ENCODE data around the gene SPTLC2. TPM values are rescaled to one million over a fixed set of nuclear protein-coding genes. Genes with fewer than 3 reads are reported as not detected.

Gene SPTLC2
- total RNA-seq, 1 donor = 33.6 TPM

DNA sequence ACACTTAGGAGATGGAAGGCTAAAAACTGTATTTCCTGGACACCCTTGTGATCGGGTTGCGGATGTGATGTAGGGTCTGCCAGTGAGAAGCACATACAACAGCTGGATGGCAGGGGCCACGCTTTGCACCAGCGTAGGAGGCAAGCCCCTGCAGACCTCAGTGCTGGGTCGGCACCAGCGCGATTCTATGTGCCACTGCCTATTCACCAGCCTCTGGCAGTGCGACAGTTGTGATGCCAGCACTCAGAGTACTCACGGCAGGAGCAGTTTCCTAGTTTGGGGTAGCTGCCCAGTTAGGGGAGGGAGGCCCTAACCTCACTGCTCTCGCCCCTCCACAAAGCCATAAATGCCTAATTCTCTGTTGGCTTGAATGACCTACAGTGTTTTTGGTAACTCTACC is 31.6 kb downstream of the SPTLC2 start:
- H3K4me1 ChIP-seq (ENCODE audit: insufficient read depth, low read length) = peaks cover 54% of the 10 kb centered on the region
- H3K4me3 ChIP-seq (ENCODE audit: low read length) = no peak overlapping the region
- no peaks in the 10 kb centered on the region for H3K9me3 ChIP-seq (ENCODE audit: low read depth, low read length)
- no peaks in the 10 kb centered on the region for H3K27me3 ChIP-seq (ENCODE audit: insufficient read depth, low read length)

DNA sequence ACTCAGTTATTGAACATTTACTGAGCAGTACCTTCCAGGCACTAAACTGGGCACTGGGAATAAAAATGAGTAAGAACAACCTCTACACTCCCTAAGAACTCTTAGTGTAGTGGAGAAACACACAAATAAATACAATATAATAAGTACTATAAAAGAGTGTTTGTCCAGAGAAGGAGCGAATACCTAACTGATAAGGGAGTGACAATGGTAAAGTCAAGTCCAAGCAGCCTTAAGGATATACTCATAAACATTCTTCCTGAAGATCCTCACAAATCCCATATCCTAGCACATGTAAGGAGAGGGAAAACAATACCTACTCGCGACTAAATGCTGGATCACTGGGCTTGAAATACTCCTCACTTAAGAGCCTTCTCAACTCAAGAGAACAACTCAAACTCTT is 32.8 kb downstream of the SPTLC2 start:
- no peak overlapping the region for H3K4me3 ChIP-seq (ENCODE audit: low read length)
- H3K9me3 ChIP-seq (ENCODE audit: low read depth, low read length) = no peaks in the 10 kb centered on the region
- H3K27me3 ChIP-seq (ENCODE audit: insufficient read depth, low read length) = no peaks in the 10 kb centered on the region
- H3K4me1 ChIP-seq (ENCODE audit: insufficient read depth, low read length) = peaks cover 43% of the 10 kb centered on the region

DNA sequence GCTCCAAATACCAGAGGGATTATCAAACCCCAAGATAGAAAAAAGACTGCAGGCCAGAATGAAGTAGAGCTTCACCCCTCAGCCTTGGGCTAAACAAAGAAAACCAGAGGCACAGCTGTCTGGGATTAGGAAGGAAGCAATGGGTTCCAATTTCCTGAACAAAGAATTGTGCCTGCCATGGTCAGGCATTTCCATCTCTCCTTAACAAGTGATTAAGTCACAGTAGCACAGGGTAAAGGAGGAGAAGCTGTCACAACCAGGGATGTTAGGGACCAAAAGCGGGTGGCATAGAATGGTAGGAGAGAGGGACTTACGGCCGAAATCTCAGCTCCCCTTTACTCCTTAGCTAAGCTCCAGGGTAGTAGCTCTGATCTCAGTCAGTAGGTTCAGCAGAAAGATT is 33.9 kb downstream of the SPTLC2 start:
- H3K4me1 ChIP-seq (ENCODE audit: insufficient read depth, low read length) = peaks cover 34% of the 10 kb centered on the region
- no peaks in the 10 kb centered on the region for H3K27me3 ChIP-seq (ENCODE audit: insufficient read depth, low read length)
- H3K9me3 ChIP-seq (ENCODE audit: low read depth, low read length) = no peaks in the 10 kb centered on the region
- no peak overlapping the region for H3K4me3 ChIP-seq (ENCODE audit: low read length)

DNA sequence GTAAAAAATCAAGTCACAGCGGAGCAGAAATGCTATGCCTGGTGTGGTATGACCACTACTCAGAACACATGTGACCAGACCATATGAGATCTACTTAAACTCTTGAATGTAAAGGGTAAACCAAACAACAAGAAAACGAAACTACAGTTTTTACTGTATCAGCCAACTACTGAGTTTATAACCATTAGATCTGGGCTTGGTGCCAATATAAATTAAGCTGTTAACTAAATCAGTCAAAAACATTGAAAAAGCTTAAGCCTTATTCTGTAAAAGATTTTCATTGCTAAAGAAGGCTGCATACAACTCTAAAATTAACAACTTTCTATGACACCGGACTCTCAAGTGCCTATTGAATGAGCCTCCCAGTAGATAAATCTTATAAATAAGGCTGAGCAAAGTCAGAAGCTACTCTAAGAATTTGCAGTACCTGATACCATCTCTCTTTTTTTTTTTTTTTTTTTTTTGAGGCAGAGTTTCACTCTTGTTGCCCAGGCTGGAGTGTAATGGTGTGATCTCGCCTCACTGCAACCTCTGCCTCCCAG is 35.4 kb downstream of the SPTLC2 start:
- Histone ChIP-seq H3K4me3 (ENCODE audit: low read length) (no peak overlapping the region), H3K27me3 (ENCODE audit: insufficient read depth, low read length) (no peaks in the 10 kb centered on the region), H3K4me1 (ENCODE audit: insufficient read depth, low read length) (peaks cover 30% of the 10 kb centered on the region), H3K9me3 (ENCODE audit: low read depth, low read length) (no peaks in the 10 kb centered on the region)

DNA sequence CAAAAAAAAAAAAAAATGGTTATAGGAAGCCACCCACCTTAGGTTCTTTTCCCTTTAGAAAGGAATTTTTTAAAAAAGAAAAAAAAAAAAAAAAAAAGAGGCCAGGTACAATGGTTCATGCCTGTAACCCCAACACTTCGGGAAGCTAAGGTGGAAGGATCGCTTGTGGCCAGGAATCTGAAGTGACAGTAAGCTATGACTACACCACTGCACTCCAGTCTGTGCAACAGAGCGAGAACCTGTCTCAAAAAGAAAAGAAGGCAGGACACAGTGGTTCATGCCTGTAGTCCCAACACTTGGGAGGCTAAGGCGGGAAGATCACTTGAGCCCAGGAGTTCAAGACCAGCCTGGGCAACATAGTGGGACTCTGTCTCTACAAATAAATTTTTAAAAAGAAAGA is 36.0 kb downstream of the SPTLC2 start:
- no peaks in the 10 kb centered on the region for H3K27me3 ChIP-seq (ENCODE audit: insufficient read depth, low read length)
- H3K9me3 ChIP-seq (ENCODE audit: low read depth, low read length) = no peaks in the 10 kb centered on the region
- H3K4me1 ChIP-seq (ENCODE audit: insufficient read depth, low read length) = peaks cover 30% of the 10 kb centered on the region
- H3K4me3 ChIP-seq (ENCODE audit: low read length) = no peak overlapping the region

DNA sequence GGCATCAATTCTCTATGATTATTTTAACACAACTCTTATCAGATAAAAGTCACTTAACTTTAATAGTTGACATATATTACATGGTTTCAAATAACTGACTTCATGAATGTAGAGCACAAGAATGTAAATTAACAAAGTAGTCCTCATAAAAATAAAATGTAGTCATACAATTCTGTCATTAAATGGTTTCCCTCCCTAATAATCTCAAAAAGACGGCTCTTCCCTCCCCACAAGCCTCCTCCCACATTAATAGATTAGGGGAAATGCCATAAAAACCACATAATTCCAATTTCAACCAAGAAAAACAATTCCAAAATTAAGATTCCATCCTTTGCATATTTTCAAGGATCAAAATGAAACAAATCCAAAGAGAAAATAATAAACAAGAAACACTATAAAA is 36.7 kb downstream of the SPTLC2 start:
- no peak overlapping the region for H3K4me3 ChIP-seq (ENCODE audit: low read length)
- no peaks in the 10 kb centered on the region for H3K9me3 ChIP-seq (ENCODE audit: low read depth, low read length)
- peaks cover 30% of the 10 kb centered on the region for H3K4me1 ChIP-seq (ENCODE audit: insufficient read depth, low read length)
- H3K27me3 ChIP-seq (ENCODE audit: insufficient read depth, low read length) = no peaks in the 10 kb centered on the region

DNA sequence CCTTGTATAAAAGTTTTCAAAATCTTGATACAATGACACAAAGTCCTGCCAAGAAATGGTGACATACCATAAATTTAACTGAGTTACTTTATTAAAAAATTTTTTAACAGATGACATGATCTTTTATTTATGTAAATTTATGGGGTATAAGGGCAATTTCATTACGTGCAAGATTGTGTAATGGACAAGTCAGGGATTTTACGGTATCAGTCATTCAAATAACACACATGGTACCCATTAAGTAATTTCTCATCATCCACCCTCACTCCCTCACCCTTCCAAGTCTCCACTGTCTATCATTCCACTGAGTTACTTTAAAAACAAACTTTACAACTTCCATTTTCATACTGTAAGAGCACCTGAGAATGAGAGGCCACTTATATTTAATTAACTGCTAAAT is 37.4 kb downstream of the SPTLC2 start:
- Histone ChIP-seq H3K4me3 (ENCODE audit: low read length) (no peak overlapping the region), H3K4me1 (ENCODE audit: insufficient read depth, low read length) (peaks cover 25% of the 10 kb centered on the region), H3K9me3 (ENCODE audit: low read depth, low read length) (no peaks in the 10 kb centered on the region), H3K27me3 (ENCODE audit: insufficient read depth, low read length) (no peaks in the 10 kb centered on the region)

DNA sequence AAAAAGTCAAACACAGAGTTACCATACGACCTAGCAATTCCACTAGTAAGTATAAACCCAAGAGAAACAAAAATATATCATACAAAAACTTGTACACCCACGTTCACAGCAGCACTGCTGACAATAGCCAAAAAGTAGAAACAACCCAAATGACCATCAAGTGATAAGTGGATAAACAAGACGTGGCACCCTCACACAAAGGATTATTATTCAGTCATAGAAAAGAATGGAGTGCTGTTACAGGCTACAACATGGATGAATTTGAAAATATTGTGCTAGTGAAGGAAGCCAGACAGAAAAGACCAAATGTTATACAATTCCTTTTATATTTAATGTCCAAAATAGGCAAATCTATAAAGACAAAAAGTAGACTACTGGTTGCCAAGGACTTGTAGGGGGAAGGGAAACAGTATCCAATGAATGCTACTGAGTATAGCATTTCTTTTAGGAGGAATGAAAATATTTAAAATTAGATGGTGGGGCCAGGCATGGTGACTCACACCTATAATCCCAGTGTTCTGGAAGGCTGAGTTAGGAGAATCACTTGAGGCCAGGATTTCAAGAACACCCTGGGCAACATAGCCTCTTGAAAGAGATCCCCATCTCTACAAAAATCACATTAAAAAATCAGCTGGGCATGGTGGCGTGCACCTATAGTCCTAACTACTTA is 41.9 kb downstream of the SPTLC2 start:
- no peaks in the 10 kb centered on the region for H3K4me1 ChIP-seq (ENCODE audit: insufficient read depth, low read length)
- H3K27me3 ChIP-seq (ENCODE audit: insufficient read depth, low read length) = no peaks in the 10 kb centered on the region
- H3K4me3 ChIP-seq (ENCODE audit: low read length) = no peak overlapping the region
- no peaks in the 10 kb centered on the region for H3K9me3 ChIP-seq (ENCODE audit: low read depth, low read length)

DNA sequence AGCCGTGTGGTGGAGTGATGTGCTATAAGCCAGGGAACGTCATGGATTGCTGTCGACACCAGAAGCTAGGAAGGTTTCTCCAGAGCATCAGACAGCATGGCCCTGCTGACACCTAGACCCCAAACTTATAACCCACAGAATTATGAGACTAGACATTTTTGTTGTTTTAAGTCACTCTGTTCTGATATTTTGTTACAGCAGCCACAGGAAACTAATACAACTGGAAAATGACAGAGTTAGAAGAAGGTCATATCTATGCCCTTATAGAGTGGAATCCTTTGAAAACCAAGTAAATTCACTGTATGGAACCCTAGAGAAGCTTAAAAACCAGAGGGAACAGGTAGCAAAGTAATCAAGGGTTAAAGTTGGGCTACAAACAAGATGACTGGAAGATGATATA is 42.5 kb downstream of the SPTLC2 start:
- Histone ChIP-seq H3K27me3 (ENCODE audit: insufficient read depth, low read length) (no peaks in the 10 kb centered on the region), H3K4me3 (ENCODE audit: low read length) (no peak overlapping the region), H3K4me1 (ENCODE audit: insufficient read depth, low read length) (no peaks in the 10 kb centered on the region), H3K9me3 (ENCODE audit: low read depth, low read length) (no peaks in the 10 kb centered on the region)

DNA sequence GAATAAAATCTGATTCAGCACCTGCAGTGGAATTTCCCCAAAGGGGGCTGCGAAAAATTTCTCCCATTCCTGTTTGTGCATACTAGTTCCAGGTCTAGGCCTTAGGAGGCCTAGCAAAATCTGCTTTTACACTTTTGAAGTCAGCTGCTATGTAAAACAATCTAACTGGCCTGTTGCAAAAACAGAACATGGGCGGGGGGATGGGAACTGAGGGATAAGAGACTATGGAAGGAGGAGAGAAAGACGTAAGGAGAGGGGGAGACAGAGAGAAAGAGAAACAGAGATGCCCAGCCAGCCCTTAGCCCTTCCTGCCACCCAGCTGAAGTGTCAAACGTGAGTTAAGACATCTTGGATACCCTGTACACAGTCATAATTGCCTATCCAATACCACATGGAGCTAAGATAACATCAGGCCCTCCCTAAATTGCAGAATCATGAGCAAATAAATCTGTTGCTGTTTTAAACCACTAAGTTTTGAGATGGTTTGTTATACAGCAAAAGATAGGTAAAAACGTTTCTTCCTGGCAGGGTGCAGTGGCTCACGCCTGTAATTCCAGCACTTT is 45.6 kb downstream of the SPTLC2 start:
- Histone ChIP-seq H3K27me3 (ENCODE audit: insufficient read depth, low read length) (no peaks in the 10 kb centered on the region), H3K4me1 (ENCODE audit: insufficient read depth, low read length) (peaks cover 10% of the 10 kb centered on the region)

DNA sequence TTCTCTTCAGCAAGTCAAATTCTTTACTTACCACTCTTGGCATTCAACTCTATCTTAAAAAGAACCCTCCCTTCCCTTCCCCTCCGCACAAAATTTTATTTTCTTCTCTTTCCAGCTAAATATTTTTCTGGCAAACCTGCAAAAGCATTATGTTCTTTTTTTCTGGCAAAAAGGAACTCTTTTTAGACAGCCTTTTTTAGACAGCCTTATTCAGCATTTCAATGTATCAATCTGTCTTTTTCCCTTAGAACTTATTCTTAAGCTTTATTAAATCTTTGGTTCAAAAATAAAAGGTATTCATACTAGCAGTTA is 50.5 kb downstream of the SPTLC2 start:
- Histone ChIP-seq H3K27me3 (ENCODE audit: insufficient read depth, low read length) (no peaks in the 10 kb centered on the region), H3K4me3 (ENCODE audit: low read length) (no peak overlapping the region), H3K4me1 (ENCODE audit: insufficient read depth, low read length) (peaks cover 30% of the 10 kb centered on the region), H3K9me3 (ENCODE audit: low read depth, low read length) (no peaks in the 10 kb centered on the region)

More for the DNA sequence above, 45.6 kb downstream of the SPTLC2 start:
- Histone ChIP-seq H3K4me3 (ENCODE audit: low read length) (no peak overlapping the region), H3K9me3 (ENCODE audit: low read depth, low read length) (no peaks in the 10 kb centered on the region)

DNA sequence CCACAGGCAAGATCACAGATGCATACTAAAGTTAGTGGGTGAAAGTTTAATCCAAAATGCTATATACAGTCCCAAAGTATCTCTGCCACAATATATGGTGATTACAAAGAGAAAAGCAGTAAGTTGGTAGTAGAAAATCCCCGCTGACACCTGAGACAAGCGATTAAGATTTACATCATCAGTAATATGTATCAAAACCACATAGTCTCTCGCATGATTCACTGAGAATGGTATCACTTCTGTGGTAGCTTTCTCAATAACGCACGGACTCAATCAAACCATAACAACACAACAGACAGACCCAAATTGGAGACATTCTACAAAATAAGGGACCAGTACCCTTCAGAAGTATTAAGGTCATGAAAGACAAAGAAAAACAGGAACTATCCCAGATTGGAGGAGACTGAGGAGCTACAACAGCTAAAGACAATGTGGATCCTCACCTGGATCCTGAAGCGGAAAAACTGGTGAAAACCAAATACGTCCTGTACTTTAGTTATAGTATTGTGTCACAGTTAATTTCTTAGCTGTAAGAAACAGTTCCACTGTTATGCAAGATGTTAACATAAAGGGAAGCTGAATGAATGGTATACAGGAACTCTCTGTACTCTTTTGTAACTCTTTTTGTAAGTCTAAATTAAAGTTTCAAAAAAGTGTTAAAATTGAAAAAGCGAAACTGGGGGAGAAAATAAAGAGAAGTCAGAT is 51.0 kb downstream of the SPTLC2 start:
- H3K4me1 ChIP-seq (ENCODE audit: insufficient read depth, low read length) = peaks cover 30% of the 10 kb centered on the region
- H3K9me3 ChIP-seq (ENCODE audit: low read depth, low read length) = no peaks in the 10 kb centered on the region
- no peak overlapping the region for H3K4me3 ChIP-seq (ENCODE audit: low read length)
- H3K27me3 ChIP-seq (ENCODE audit: insufficient read depth, low read length) = no peaks in the 10 kb centered on the region

DNA sequence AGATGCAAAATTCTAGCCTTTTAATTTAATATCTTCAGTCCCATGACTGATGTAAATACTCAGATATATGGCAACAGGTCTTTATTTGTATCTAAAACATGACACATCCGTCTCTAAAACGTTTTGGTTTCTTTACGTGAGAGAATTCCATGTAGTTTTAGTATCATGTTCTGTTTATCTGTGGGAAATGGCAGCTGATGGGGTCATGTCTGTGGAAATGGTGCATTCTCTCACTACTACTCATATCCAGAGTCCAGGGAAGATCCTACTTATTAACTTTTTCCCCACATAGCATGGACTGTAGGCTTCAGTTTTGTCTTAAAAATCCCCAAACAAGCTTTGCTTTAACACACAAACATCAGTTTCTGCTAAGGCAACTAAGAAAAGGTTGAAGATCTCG is 53.8 kb downstream of the SPTLC2 start:
- Histone ChIP-seq H3K9me3 (ENCODE audit: low read depth, low read length) (no peaks in the 10 kb centered on the region), H3K27me3 (ENCODE audit: insufficient read depth, low read length) (no peaks in the 10 kb centered on the region), H3K4me1 (ENCODE audit: insufficient read depth, low read length) (peaks cover 40% of the 10 kb centered on the region), H3K4me3 (ENCODE audit: low read length) (no peak overlapping the region)

DNA sequence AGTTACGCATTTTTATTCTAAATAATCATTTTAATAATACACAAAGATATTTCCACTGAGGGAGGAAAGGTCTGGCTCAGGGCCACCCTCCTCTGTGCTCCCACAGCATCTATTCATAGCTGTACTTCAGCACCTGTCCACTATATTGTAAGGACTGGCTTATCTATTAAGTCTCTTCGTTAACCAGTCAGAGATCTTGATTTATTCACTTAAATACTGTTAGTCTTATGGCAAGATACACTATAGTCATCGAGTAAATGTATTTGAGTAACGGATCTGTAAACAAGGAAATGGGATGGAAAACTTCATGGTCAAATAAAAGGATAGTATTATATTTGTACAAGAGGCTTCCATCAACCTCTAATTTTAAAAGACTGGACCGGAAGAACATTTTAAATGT is 54.6 kb downstream of the SPTLC2 start:
- H3K27me3 ChIP-seq (ENCODE audit: insufficient read depth, low read length) = no peaks in the 10 kb centered on the region
- H3K4me3 ChIP-seq (ENCODE audit: low read length) = no peak overlapping the region
- H3K9me3 ChIP-seq (ENCODE audit: low read depth, low read length) = no peaks in the 10 kb centered on the region
- peaks cover 43% of the 10 kb centered on the region for H3K4me1 ChIP-seq (ENCODE audit: insufficient read depth, low read length)

DNA sequence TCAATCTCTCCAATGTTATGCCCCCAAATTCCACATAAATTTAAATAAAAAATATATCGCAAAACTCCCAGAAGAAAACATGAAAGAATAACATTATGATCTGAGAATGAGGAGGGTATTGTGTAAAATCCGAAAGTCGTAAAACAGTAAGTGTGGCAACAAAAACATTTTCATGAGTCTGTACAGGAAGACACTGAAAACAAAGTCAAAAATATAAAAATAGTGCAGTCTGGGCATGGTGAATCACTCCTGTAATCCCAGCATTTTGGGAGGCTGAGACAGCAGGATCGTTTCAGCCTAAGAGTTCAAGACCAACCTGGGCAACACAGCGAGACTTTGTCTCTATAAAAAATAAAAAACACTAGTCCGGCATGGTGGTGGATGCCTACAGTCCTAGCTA is 57.1 kb downstream of the SPTLC2 start:
- H3K4me1 ChIP-seq (ENCODE audit: insufficient read depth, low read length) = peaks cover 49% of the 10 kb centered on the region
- H3K9me3 ChIP-seq (ENCODE audit: low read depth, low read length) = no peaks in the 10 kb centered on the region
- no peak overlapping the region for H3K4me3 ChIP-seq (ENCODE audit: low read length)
- H3K27me3 ChIP-seq (ENCODE audit: insufficient read depth, low read length) = no peaks in the 10 kb centered on the region

DNA sequence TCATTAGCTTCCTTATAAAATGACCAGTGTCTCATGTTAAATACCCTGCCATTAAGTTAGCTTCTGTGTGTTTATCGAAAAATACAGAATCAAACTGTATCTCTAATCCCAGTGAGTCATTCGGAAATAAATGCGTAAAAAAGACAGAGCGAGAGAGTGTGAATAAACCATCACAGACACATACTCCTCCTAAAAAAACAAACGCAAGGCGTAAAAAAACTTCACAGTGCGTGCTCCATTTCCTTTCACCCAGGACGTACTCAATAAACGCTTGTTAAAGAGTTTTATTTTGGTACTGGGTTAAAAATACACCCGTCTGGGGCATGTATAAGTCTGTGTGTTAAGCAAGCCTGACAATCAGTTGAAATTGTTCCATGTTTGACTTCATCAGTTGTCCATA is 59.0 kb downstream of the SPTLC2 start:
- H3K27me3 ChIP-seq (ENCODE audit: insufficient read depth, low read length) = no peaks in the 10 kb centered on the region
- H3K9me3 ChIP-seq (ENCODE audit: low read depth, low read length) = no peaks in the 10 kb centered on the region
- H3K4me1 ChIP-seq (ENCODE audit: insufficient read depth, low read length) = peaks cover 51% of the 10 kb centered on the region
- no peak overlapping the region for H3K4me3 ChIP-seq (ENCODE audit: low read length)
